Hypothalamus (tissue), 51 donors: ENCODE measurements around the gene PSMA7.

ENCODE experiments used
- DNase-seq, 51 donors: peaks; one replicate each; lab custom pipeline; 2025; lab: John Stamatoyannopoulos, UW

PSMA7 gene

GRCh38 chr20:62174021-62174804 lies 31.0 kb upstream of the PSMA7 start:
- DNase-seq, result no peak

DNA sequence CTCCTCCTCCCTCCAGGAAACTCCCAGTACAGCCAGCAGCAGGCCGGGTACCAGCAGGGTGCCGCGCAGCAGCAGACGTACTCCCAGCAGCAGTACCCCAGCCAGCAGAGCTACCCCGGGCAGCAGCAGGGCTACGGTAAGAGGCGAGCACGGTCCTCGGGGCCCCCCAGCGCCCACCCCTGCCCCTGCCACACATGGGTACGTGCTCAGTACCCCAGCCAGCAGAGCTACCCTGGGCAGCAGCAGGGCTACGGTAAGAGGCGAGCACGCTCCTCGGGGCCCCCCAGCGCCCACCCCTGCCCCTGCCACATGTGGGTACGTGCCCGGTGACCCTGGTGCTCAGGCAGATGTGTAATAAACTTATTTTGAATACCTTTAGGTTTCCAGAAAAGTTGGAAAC lies 29.5 kb upstream of the PSMA7 start:
- no peak for DNase-seq

DNA sequence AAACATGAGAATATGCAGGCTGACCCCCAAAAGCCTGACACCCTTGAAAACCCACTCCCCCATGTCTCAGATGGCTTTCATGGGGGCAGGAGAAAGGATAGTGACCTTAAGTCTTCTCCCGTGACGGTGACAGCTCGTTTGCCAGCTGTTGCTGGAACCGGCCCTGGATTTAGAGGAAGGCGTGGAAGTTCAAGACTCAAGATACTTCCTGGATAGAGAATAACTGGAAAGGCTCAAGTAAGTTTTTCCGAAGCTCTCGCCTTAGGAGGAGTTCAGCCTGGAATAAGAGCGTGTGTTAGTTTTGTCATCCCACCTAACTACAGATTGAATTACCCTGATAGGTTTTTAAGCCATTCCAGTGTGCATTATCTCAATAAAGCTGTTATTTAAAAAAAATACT lies 28.1 kb upstream of the PSMA7 start:
- DNase-seq, result no peak

- no peak for DNase-seq
Measured at GRCh38 chr20:62170536-62170935, 27.3 kb upstream of the PSMA7 start.

GRCh38 chr20:62168890-62169435 lies 25.8 kb upstream of the PSMA7 start:
- no peak for DNase-seq

DNA sequence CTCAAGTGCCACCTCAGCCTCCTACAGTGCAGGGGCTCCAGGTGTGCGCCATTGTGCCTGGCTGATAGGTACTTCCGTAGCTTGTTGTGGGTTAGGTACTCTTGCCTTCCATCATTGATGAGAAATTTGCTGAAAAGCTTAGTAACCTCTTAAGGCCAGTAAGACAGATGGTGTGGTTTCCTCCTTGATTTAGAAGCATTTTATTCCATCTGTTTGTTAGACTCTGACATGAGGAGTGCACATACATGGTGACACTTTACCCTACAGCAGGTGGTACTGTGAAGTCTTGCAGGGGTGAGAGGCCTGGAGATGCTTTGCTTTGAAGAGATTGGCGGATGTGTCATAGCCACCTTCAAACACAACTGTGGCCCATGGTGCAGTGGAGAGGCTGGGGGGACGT lies 24.9 kb upstream of the PSMA7 start:
- no peak for DNase-seq

DNA sequence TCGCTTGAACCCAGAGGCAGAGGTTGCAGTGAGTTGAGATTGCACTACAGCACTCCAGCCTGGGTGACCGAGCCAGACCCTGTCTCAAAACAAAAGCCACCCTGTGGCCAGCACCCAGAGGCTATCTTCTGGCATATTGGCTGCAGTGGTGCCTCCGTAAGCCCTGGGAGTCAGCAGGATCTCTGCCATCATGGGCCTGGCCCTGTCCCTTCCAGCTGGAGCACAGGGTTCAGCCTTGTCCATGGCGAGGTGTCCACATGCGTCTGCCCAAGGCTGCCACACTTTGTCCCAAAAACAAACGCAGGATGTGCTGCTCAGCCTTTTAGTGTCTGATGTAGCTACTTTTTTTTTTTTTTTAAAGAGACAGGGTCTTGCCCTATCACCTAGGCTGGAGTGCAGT lies 24.3 kb upstream of the PSMA7 start:
- no peak for DNase-seq

- DNase-seq, result no peak
Measured at GRCh38 chr20:62165762-62166399, 22.7 kb upstream of the PSMA7 start.

- no peak for DNase-seq
Measured at GRCh38 chr20:62164879-62165761, 21.9 kb upstream of the PSMA7 start.

- no peak for DNase-seq
Measured at GRCh38 chr20:62163986-62164762, 21.0 kb upstream of the PSMA7 start.

DNA sequence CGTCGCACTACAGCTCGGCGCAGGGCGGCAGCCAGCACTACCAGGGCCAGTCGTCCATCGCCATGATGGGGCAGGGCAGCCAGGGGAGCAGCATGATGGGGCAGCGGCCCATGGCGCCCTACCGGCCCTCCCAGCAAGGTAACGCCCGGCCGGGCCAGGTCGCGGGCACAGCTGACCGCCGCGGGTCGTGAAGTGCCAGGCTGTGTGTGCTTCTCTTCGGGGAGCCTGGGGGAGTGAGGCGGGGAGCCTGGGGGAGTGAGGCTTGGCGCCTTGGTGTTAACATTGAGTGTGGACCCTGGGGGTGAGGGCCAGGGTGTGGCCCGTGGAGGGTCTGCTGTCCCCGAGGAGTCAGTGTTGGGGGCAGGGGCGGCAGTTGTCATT lies 20.3 kb upstream of the PSMA7 start:
- DNase-seq, result no peak

DNA sequence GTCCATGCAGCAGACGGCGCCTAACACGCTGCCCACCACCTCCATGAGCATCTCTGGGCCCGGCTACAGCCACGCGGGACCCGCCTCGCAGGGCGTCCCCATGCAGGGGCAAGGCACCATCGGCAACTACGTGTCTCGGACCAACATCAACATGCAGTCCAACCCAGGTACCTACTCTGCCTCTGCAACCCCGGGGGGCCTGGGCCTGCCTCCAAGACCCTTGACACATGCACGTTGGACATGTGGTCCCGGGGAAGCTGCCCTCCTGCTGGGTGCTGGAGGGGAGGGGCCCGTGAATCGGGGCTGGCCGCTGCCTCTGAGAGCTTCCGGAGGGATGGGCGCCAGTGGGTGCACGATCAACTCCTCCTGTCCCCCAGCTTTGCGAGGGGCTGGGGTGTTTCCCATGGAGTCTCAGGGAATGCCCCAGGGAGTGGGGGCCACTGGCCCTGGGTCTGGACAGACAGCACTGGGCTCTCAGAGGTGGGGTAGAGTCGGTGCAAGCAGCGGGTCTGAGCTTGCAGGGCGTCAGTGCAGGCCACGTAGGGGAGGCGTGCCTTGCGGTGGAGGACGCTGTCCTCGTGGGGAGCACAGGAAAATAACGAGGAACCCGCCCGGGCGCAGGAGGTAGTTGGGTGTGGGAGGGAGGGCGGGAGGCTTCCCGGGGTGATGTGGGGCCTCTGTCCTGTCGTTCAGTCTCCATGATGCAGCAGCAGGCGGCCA lies 19.7 kb upstream of the PSMA7 start:
- DNase-seq, result no peak

DNA sequence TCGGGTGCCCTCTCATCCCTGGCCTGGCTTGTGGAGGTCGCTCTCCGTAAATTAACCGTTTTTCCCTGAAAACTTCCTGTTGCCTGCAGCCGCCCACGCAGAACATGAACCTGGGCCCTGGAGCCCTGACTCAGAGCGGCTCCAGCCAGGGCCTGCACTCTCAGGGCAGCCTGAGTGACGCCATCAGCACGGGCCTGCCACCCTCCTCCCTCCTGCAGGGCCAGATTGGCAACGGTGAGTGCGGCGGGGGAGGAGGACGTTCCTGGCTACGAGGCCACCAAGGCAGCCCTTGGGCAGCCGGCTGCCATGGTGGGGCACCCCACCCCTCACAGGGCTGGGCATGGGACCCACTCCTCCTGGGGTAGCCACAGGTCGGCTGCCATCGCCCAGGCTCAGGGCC lies 18.2 kb upstream of the PSMA7 start:
- no peak for DNase-seq

GRCh38 chr20:62160876-62161275 lies 17.7 kb upstream of the PSMA7 start:
- DNase-seq, result no peak

- DNase-seq, result no peak
Measured at GRCh38 chr20:62160253-62160652, 17.1 kb upstream of the PSMA7 start.

DNA sequence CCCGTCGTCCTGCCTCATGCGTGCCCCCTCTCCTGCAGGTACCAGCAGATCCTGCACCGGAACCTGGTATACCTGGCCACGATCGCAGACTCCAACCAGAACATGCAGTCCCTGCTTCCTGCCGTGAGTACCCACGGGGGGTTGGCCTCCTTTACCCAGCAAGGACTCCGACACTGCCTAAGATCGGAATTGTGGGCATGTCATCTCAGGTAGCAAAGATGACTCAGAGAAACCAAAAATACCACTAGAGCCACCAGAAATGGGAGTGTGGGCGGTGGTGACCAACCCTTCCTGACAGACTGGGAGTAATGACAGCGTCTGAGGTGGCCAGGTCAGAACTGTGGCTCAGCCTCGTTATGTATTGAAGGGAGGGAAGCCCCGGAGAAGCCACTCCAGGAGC lies 16.6 kb upstream of the PSMA7 start:
- DNase-seq, result peak in 2 of 51 donors; percentile 6 to 41

GRCh38 chr20:62159052-62159451 lies 15.9 kb upstream of the PSMA7 start:
- no peak for DNase-seq

GRCh38 chr20:62158541-62158940 lies 15.3 kb upstream of the PSMA7 start:
- no peak for DNase-seq

- no peak for DNase-seq
Measured at GRCh38 chr20:62158088-62158400, 14.8 kb upstream of the PSMA7 start.
